Left colon (tissue), 2 donors: ENCODE data around the gene MYL5. TPM values are rescaled to one million over a fixed set of nuclear protein-coding genes. Genes with fewer than 3 reads are reported as not detected.
"Not testable (repeated sequence)": the region's sequence is repeated elsewhere in the genome, so short reads cannot be mapped to it uniquely, and the experiment has no call there.

Experiments
- ATAC-seq: fragments of 200-7000 bp; cut with Tn5 transposase; one replicate; pipeline ENCODE4 v1.9.1; 2020; ENCODE audit warnings: mild to moderate bottlenecking, moderate library complexity
- DNase-seq, 2 donors: peaks; one replicate each; pipeline ENCODE4 v3.0.0-alpha.2; 2020
- intact Hi-C, 2 donors: fragments of 100-400 bp; cut with DNase I in 1 of 2; cut with micrococcal nuclease in 1 of 2; formaldehyde crosslinking; loops; one replicate each; pipeline versions ENCODE4 v1.11.2 to v1.14.0; 2022; cut with DNase I, micrococcal nuclease
- total RNA-seq, 2 donors: library from RNA; stranded (reverse); fragmentation: NEBNext Ultra II Directional; extraction: Animal tissue kit (Norgen Biotek cat#: 25700); gene quantifications; one replicate each; pipeline ENCODE4 v1.2.1, GENCODE V29; 2021
- donor health status: DM: no; HTN: no; CAD: no.
- donor health status: DM: yes; HTN: yes; CAD: no.

MYL5 gene
- total RNA-seq, 2 donors from 2014 or later: 30.0 to 37.1 TPM

DNA sequence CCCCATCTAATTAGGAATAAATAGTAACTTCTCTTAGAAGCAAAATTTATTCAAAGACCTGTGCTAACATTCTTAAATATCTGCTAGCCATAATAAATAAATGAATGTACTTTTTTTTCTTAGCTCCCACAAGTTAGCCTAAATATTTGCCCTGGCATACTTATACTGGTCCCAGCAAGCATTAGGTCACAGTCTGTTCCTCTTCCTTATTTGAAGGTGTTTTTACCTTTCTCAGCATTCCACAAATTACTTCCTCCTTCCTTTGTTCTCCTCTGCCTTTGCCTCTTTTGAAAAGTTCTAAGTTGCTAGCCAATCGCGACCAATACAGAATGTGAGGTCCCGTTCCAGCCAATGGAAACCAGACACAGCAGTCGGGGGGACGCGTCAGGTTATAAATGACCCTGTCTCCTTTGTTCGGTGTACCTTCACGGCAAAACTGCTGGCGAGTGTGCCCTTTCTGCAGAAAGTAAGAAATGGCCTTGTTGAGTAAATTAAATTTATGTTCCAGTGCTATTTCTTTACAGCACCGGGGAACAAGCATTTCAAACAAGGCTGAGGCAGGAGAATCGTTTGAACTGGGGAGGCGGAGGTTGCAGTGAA is 20.1 kb downstream of the MYL5 start:
- ATAC-seq, DNase-seq, intact Hi-C loops: not testable (repeated sequence)

DNA sequence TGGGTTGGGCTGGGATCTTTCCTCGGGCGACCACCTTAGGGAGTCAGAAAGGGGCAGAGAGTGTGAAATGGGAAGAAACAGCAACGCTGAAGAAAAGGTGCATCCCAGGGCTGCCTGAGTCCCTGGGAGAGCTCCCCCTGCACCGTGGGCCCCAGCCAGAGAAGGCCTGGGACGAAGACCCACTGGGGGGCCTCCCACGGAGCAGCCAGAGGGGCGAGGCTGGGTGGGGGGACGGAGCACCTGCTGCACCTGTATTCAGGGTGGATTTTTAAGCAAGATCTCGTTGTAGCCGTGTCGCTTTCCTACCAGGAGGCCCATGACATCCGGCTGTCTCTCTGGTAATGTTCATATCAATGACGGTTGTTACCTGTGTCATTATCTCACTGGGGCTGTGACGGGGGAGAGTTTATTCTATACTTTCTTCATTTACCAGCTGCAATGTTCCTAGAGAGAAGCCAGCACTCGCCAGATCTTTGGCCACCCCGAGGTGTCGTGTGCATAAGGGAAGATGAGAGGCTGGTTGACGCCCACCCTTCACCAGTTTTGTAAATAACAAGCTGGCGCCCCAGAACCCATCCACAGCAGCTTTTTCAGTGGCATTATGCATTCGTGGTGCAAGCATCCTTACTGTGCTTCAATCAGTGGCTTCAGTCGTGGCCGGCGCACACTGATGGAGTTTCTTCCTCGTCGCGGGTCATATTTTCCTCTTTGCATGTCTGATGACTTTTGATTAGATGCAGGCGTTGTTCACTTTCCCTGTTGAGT is 25.7 kb downstream of the MYL5 start:
- ATAC-seq (no peak), DNase-seq (no peak)
- intact Hi-C loops: no loop called here

DNA sequence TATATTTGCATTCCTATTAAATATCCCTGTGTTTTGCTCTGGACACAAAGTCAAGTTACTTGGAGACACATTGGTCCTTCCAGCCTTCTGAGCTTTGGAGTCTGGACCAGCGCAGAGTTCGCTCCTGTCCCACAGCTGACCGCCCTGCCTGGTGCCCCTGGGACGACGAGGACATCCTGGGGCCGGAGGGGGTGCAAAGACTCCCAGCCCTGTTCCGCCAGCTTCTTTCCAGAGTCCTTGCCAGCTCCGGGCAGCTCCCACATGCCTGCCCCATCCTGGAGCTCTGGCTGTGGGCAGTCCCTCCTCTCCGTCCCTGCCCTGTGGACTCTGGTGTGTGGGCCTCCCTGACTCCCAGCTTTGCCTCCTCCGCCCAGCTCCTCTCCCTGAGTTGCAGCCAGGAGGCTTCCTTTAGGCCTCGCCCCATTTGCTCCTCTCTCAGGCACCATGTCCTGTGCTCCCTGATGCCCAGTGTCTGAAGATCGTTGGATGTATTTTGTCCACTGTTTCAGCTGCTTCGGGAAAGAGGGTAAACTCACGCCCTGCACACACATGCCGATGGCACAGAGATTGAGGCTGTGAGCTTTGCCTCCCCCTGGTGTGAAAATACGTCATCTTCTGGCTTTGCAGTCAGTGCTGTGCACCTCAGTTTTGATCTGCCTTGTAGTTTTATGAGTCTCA is 26.4 kb downstream of the MYL5 start:
- no peak for ATAC-seq
- intact Hi-C loops: no loop called here
- DNase-seq: no peak

DNA sequence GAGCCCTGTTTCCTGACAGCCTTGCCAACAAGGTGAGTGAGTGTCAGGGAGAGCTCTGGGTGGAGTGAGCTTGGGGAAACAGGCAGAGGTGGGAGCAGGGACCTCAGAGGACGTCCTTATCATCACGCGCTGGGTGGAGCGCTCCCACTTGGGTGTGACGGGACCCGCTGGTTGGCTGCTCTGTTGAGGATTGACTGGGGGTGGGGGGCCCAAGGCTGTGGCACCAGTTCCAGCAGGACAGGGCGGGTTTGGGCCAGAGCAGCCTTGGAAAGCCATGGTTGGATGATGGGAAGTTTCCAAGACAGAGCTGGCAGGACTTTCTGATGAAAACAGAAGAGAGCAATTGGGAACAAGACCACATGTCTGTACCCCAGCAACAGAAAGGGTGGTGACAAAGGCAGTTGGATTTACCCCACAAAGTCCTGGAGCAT is 28.3 kb downstream of the MYL5 start:
- ATAC-seq (no peak), DNase-seq (no peak)
- intact Hi-C loops: no loop called here

DNA sequence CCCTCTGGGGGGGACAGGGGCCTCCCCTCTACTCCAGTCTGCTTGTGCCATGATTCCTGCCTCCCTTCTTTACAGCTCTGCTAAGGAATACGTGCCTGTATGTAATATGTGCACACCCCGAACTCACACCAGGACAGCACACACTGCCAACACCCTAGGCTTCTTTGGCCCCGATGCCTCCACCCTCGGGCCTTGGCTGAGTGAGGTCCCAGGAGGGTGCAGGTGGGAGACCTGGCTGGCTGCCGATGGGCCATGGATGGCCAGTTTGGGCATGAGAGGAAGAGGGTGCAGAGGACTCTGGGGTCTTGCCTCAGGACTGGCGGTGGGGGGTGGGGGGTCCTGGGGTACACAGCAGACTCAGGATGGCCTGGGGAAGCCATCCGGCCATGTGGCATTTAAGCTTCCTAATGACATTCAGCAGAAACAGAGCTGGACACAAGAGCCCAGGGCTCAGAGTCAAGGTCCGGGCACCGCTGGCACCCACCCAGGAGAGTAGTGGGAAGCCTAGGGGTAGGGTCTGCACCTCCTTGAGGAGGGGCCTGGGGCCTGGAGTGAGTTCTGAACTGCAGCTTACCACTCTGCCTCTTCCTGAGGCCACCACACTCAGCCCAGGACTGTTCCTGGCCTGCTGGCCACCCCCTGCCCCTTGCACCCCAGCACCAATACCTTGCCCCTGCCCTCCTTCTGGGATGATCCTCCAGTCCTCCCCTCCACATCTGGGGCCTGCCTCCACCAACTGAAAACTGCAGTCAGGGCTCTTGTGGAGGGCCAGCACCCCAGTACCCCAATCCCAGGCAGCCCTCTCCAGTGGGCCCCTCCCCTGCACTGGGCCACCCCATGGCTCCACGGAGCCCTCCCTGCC is 29.2 kb downstream of the MYL5 start:
- ATAC-seq: no peak
- intact Hi-C loops: no loop called here
- no peak for DNase-seq

DNA sequence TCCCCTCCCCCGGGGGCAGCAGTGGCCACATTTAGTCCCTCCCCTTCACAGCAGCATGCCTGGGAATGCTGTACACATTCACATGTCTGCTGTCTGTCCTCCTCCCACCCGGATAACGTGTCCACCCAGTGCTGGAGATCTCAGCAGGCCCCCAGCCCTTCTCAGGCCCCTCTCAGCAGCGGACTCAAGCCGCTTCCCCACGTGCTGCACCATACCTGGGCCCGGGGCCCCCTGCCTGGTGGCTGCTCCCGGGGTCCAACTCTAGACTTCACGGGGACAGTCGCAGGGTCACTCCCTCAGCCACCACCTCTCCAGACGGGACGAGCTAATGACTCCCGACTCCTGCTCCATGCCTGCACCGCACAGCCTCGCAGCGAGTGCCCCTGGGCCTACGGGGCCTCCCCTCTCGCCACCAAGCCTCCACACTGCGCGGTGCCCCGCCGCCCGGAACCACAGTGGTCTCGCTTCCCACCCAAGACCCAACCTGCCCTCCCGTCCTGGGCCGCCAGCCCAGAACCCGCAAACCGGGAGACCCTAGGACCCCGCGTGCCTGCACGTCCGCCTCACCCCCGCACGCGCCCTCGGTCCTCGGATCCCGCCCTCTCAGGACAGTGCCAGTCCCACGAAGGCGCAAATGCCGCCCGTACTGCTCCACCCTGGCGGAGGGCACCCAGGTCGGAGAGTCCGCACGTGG is 30.0 kb downstream of the MYL5 start:
- intact Hi-C loops: no loop called here
- ATAC-seq: no peak
- DNase-seq: no peak

DNA sequence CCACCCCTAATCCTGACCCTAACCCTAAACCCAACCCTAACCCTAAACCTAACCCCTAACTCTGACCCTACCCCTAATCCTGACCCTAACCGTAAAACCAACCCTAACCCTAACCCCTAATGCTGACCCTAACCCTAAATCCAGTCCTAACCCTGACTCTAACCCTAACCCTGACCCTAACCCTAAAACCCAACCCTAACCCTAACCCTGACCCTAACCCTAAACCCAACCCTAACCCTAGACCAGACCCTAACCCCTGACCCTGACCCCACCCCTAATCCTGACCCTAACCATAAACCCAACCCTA is 30.6 kb downstream of the MYL5 start:
- DNase-seq: no peak
- intact Hi-C loops: no loop called here

DNA sequence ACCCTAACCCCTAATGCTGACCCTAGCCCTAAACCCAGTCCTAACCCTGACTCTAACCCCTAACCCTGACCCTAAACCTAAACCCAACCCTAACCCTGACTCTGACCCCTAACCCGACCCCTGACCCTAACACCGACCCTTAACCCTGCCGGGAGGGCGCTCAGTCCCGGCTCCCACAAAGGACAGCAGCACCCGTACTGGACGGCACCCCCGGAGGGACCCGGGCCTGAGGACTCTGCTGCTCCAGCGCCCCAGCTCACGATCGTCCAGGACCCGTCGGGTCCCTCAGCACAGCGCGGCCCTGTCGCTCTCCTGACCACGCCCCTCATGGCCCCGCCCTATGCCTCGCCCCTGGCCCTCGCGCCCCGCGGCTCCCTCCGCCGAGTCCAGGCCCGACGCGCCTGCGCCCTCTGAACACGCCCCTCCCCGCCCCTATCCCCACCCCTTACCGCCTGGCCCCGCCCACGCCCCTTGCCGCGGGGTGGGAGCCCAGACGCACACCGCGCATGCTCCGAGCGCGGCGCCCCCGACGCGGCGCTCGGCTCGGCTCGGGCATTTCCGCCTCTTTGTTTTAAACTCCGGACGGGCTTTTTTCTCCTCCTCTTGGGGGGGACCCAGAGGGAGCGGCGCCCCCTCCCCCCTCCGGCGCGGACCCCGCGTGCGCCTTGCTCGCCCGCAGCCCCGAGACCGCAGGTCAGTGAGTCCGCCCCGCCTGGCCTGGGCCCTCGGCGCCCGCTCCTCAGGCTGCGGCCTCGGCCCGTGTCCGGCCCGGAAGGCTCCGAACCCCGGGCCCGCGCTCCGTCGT is 31.1 kb downstream of the MYL5 start, which contains the start of gene PCGF3:
PCGF3 (plus strand) TSS at position 555 of the 805 bp plus-strand sequence. CDS start 27,849 bp downstream, outside the sequence.
- ATAC-seq: peak; percentile 94
- intact Hi-C loops: no loop called here
- DNase-seq: peak; percentile 96 to 99

More for the DNA sequence above, 30.6 kb downstream of the MYL5 start:
- ATAC-seq: no peak

DNA sequence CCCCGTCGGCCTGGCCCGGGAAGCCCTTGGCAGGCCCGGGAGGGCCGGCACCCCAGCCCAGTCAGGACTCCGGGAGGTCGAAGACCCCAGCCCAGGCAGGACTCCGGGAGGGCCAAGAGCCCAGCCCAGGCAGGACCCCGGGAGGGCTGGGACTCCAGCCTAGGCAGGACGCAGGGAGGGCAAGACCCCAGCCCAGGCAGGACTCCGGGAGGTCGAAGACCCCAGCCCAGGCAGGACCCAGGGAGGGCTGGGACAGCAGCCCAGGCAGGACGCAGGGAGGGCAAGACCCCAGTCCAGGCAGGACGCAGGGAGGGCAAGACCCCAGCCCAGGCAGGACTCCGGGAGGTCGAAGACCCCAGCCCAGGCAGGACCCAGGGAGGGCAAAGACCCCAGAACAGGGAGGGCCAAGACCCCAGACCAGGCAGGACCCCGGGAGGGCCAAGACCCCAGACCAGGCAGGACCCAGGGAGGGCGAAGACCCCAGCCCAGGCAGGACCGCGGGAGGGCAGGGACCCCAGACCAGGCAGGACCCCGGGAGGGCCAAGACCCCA is 31.8 kb downstream of the MYL5 start:
- DNase-seq, intact Hi-C loops, ATAC-seq: not testable (repeated sequence)

DNA sequence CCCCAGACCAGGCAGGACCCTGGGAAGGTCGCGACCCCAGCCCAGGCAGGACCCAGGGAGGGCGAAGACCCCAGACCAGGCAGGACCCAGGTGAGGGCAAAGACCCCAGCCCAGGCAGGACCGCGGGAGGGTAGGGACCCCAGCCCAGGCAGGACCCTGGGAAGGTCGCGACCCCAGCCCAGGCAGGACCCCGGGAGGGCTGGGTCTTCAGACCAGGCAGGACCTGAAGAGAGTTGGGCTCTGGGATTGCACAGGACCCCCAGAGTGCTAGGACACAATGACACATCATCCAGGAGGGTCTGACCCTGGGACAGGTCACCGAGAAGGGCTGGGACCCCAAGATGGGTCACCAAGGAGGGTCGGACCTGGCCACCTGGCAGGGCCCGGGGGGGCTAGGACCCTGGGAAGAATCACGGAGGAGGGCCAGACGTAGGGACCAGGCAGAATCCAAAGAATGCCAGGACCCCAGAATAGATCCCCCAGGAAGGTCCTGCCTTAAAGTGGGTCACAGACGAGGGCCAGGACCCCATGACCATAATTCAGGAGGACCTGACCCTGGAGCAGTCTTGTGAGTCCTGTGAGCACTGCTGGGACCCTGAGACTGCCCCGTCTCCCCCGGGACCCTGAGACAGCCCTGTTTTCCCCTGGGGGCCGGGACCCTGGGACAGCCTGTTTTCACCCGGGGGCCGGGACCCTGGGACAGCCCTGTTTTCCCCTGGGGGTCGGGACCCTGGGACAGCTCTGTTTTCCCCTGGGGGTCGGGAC is 32.7 kb downstream of the MYL5 start:
- intact Hi-C loops: no loop called here

DNA sequence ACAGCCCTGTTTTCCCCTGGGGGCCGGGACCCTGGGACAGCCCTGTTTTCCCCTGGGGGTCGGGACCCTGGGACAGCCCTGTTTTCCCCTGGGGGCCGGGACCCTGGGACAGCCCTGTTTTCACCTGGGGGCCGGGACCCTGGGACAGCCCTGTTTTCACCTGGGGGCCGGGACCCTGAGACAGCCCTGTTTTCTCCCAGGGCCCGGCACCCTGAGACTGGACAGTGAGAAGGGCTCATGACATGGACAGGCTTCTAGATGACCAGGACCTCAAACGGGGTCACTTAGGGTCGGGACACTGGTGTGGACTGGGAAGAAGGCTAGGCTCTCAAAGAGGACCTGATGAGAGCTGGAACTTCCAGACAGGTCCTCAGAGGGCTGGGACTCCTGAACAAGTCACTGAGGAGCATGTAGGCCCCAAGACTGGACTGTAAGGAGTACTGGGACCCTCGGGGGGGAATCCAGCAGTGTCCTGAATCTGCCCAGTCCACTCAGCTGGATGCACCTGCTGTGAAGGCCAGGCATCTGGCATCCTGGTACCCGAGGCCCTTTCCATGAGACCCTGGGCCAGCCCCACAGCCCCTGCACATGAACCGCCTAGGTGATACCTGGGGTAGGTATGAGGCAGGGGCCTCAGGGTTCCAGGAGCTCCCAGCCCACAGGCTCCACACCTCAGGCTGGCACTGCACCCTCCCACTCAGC is 33.7 kb downstream of the MYL5 start:
- no peak for ATAC-seq
- intact Hi-C loops: no loop called here
- DNase-seq: no peak

More for the DNA sequence above, 32.7 kb downstream of the MYL5 start:
- DNase-seq (no peak), ATAC-seq (no peak)

DNA sequence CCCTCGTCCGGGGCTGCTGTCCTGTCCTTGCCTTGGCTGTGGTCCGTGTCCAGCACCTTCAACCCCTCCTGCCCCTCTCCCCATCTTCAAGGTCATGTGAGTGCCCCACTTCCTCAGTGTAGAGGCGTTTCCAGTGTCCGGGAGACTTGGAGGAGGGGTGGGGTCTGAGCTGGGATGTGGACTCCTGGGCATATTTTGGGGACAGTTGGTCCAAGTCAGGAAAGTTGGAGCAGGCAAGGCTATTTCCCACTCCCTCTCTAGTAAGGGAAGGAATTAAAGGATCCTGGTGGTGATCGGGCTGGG is 34.2 kb downstream of the MYL5 start:
- intact Hi-C loops: no loop called here
- DNase-seq: no peak
- ATAC-seq: no peak

DNA sequence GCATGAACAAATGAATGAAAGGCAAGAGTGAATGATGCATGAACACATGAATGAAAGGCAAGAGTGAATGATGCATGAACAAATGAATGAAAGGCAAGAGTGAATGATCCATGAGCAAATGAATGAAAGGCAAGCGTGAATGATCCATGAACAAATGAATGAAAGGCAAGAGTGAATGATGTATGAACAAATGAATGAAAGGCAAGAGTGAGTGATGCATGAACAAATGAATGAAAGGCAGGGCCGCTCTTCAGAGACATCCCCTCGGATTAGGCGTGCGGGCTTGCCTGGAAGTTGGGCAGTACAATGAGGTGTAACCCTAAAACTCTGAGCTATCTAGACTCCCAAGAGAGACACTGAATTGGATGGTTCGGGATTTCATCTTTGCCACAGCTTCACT is 35.0 kb downstream of the MYL5 start:
- no peak for ATAC-seq
- DNase-seq: no peak
- intact Hi-C loops: no loop called here

DNA sequence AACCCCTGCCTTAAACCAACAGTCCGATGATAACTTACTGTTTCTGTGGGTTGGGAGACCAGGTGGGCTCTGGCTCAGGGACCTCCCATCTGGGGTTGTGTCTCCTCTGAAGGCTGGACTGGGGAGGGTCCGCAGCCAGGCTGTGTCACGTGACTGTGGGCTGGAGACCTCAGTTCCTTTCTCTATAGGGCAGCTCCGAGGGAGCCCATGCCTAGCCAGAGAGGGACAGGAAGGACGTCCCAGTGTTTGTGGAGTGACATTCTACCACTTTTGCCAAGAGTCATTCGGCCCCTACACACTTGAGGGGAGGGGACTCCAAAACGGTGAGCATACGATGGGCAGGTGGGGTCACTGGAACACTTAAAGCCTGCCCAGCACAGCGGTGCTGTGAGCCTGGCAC is 35.8 kb downstream of the MYL5 start:
- DNase-seq: no peak
- no peak for ATAC-seq
- intact Hi-C loops: no loop called here

DNA sequence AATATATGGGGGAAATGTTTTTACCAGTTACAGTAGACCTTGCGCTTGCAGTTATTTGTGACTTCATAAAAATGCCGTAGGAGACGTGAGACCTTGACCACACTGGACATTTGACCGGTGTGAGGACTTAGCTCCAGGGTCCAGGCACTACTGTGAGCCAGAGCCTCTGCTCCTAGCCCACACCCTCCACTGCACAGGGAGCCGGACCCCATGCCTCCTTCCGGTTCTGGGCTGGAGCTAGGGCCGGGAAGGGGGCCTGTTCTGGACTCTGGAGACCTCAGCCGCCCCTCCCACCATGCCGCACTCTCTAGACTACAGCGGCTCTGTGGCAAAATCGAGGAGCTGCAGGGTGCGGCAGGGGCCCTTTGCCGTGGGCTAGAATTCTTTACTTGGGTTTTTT is 36.6 kb downstream of the MYL5 start:
- ATAC-seq (no peak), DNase-seq (no peak)
- intact Hi-C loops: no loop called here

DNA sequence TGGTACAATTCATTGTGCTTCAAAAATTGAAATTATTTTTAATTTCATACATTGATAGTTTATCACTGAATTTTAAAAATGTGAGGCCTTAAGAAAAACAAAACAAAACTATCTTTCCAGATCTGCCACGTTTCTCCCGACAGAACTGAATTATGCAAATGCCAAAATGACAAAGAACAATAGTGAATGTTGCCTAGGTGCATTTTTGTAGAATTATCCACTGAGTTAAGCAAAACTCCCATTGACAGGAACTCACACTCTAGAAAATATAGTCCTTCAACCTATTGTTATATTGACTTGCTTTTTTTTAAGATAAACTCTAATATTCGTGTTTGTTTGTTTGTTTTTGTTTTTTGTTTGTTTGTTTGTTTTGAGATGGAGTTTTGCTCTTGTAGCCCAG is 37.8 kb downstream of the MYL5 start:
- DNase-seq: no peak
- ATAC-seq: no peak
- intact Hi-C loops: no loop called here
